Osteoblast (primary cell): Measurements from ENCODE around the gene CACNA2D3. TPM values are rescaled to one million over a fixed set of nuclear protein-coding genes. Genes with fewer than 3 reads are reported as not detected.

Experiments used
- DNase-seq: peaks from one replicate; pipeline ENCODE4 v3.0.0; 2011; ENCODE audit warnings: low spot score, mixed read lengths; ENCODE audit not compliant: insufficient read length; ENCODE audit errors: missing footprints
- H2AFZ ChIP-seq: 2 replicates; pipeline ENCODE4 v1.6.0; 2011; ENCODE audit warnings: mild to moderate bottlenecking, low read length
- H3K27ac ChIP-seq: 2 replicates; pipeline ENCODE4 v1.5.1; 2011; ENCODE audit warnings: mild to moderate bottlenecking, low read depth, low read length, moderate library complexity
- H3K27me3 ChIP-seq: 2 replicates; pipeline ENCODE4 v1.6.0; 2012; ENCODE audit warnings: mild to moderate bottlenecking, control low read depth, inconsistent platforms, low read length, moderate library complexity; ENCODE audit not compliant: insufficient read depth
- H3K36me3 ChIP-seq: 2 replicates; pipeline ENCODE4 v1.5.1; 2011; ENCODE audit warnings: mild to moderate bottlenecking, low read length, control low read depth, moderate library complexity; ENCODE audit not compliant: insufficient read depth
- H3K4me1 ChIP-seq: 2 replicates; pipeline ENCODE4 v1.5.1; 2011; ENCODE audit warnings: mild to moderate bottlenecking, low read length, control low read depth, moderate library complexity; ENCODE audit not compliant: insufficient read depth
- H3K4me2 ChIP-seq: 2 replicates; pipeline ENCODE4 v1.6.0; 2011; ENCODE audit warnings: mild to moderate bottlenecking, low read length; ENCODE audit not compliant: insufficient read depth
- H3K4me3 ChIP-seq: fragments of 200-600 bp; sonication (generic); 3 replicates; pipeline ENCODE4 v1.5.1; 2012; ENCODE audit warnings: mild to moderate bottlenecking, low read length, inconsistent platforms; ENCODE audit not compliant: insufficient read depth
- H3K79me2 ChIP-seq: 2 replicates; pipeline ENCODE4 v1.6.0; 2012; ENCODE audit warnings: mild to moderate bottlenecking, low read length, control low read depth, inconsistent platforms; ENCODE audit not compliant: insufficient read depth
- H3K9me3 ChIP-seq: 2 replicates; pipeline ENCODE4 v1.5.1; 2011; ENCODE audit warnings: low read depth, low read length, control low read depth
- H4K20me1 ChIP-seq: 2 replicates; pipeline ENCODE4 v1.6.0; 2012; ENCODE audit warnings: mild to moderate bottlenecking, low read length, control low read depth; ENCODE audit not compliant: insufficient read depth
- total RNA-seq: library from RNA; depleted of rRNA; stranded (reverse); fragments of >200 nt; gene quantifications from 2 replicates; pipeline ENCODE4 v1.2.3, GENCODE V29; 2012
- TF ChIP-seq, protein P1 (sequence below): IDR thresholded peaks from 2 replicates; pipeline ENCODE4 v1.5.1; 2011; ENCODE audit warnings: mild to moderate bottlenecking, low read depth, low read length, moderate library complexity; ENCODE audit errors: extremely low read depth

The CACNA2D3 gene
- total RNA-seq, 1 donor, result 0.36 TPM

DNA sequence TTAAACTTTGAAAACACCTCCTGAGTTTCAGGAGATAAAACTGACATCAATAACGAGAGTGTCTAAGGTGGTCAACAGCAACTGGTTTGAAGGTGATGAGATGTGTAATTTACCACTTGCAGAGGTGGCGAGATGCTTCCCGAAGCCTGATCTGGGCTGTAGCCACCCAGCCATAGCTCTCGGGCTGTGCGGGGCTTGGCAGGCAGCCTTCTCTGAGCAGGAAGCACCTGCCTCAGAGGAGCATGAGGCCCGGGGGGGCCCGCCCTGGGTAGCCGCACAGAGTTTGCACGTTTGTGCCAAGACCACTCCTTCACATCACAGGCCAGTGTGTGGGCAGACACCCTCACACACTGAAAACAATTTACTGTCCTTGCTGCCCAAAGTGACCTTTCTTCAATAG is 220.3 kb downstream of the CACNA2D3 start:
- H3K27ac ChIP-seq, result no peak overlapping the region
- no peak overlapping the region for H3K4me3 ChIP-seq
- no peaks in the 10 kb centered on the region for H3K36me3 ChIP-seq
- no peak for DNase-seq
- H3K27me3 ChIP-seq, result no peaks in the 10 kb centered on the region
- H2AFZ ChIP-seq, result no peak overlapping the region
- H4K20me1 ChIP-seq, result no peaks in the 10 kb centered on the region
- H3K4me1 ChIP-seq, result no peaks in the 10 kb centered on the region
- H3K9me3 ChIP-seq, result no peaks in the 10 kb centered on the region
- TF ChIP-seq, protein P1, sequence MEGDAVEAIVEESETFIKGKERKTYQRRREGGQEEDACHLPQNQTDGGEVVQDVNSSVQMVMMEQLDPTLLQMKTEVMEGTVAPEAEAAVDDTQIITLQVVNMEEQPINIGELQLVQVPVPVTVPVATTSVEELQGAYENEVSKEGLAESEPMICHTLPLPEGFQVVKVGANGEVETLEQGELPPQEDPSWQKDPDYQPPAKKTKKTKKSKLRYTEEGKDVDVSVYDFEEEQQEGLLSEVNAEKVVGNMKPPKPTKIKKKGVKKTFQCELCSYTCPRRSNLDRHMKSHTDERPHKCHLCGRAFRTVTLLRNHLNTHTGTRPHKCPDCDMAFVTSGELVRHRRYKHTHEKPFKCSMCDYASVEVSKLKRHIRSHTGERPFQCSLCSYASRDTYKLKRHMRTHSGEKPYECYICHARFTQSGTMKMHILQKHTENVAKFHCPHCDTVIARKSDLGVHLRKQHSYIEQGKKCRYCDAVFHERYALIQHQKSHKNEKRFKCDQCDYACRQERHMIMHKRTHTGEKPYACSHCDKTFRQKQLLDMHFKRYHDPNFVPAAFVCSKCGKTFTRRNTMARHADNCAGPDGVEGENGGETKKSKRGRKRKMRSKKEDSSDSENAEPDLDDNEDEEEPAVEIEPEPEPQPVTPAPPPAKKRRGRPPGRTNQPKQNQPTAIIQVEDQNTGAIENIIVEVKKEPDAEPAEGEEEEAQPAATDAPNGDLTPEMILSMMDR, result no peak
- no peaks in the 10 kb centered on the region for H3K79me2 ChIP-seq
- no peak overlapping the region for H3K4me2 ChIP-seq

DNA sequence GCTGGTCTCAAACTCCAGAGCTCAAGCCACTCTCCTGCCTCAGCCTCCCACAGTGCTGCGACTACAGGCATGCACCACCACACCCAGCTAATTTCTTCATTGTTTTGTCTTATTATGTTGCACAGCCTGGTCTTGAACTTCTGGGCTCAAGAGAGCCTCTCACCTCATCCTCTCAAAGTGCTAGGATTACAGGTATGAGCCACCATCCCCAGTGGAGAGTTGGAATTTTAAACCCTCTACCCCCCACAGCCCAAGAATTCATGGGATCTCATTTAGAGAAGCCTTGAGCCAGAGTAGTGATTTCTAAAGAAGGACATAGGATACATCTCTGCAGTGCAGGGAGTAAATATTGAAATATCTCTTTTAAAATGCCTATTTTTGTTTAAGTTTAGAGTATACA is 221.1 kb downstream of the CACNA2D3 start:
- H3K27me3 ChIP-seq, result no peaks in the 10 kb centered on the region
- no peaks in the 10 kb centered on the region for H3K79me2 ChIP-seq
- H3K4me1 ChIP-seq, result no peaks in the 10 kb centered on the region
- H3K4me2 ChIP-seq, result no peak overlapping the region
- TF ChIP-seq, protein P1, result no peak
- no peak overlapping the region for H3K27ac ChIP-seq
- no peaks in the 10 kb centered on the region for H4K20me1 ChIP-seq
- no peak overlapping the region for H2AFZ ChIP-seq
- no peaks in the 10 kb centered on the region for H3K9me3 ChIP-seq
- H3K4me3 ChIP-seq, result no peak overlapping the region
- H3K36me3 ChIP-seq, result no peaks in the 10 kb centered on the region
- no peak for DNase-seq

- TF ChIP-seq, protein P1, result no peak
- Histone ChIP-seq H3K4me3 (no peak overlapping the region), H3K4me1 (no peaks in the 10 kb centered on the region), H3K27me3 (no peaks in the 10 kb centered on the region), H3K27ac (no peak overlapping the region), H4K20me1 (no peaks in the 10 kb centered on the region), H3K79me2 (no peaks in the 10 kb centered on the region), H3K36me3 (no peaks in the 10 kb centered on the region), H2AFZ (no peak overlapping the region), H3K9me3 (no peaks in the 10 kb centered on the region), H3K4me2 (no peak overlapping the region)
- no peak for DNase-seq
Measured at GRCh38 chr3:54344601-54345231, 222.4 kb downstream of the CACNA2D3 start.

GRCh38 chr3:54345847-54346375 is 223.6 kb downstream of the CACNA2D3 start:
- Histone ChIP-seq H3K4me3 (no peak overlapping the region), H3K4me1 (no peaks in the 10 kb centered on the region), H3K27ac (no peak overlapping the region), H3K9me3 (no peaks in the 10 kb centered on the region), H3K27me3 (no peaks in the 10 kb centered on the region), H3K36me3 (no peaks in the 10 kb centered on the region), H4K20me1 (no peaks in the 10 kb centered on the region), H3K79me2 (no peaks in the 10 kb centered on the region), H3K4me2 (no peak overlapping the region), H2AFZ (no peak overlapping the region)
- DNase-seq, result no peak
- TF ChIP-seq, protein P1, result no peak
